Myocyte (in vitro differentiated cells): ENCODE measurements around the gene DISP3. TPM values are rescaled to one million over a fixed set of nuclear protein-coding genes. Genes with fewer than 3 reads are reported as not detected.

ENCODE experiments used
- DNase-seq: peaks from one replicate; pipeline ENCODE4 v3.0.0-alpha.2; 2012; ENCODE audit warnings: low read depth
- total RNA-seq: library from RNA; depleted of rRNA; stranded (reverse); fragments of >200 nt; gene quantifications from 2 replicates; pipeline ENCODE4 v1.2.3, GENCODE V29; 2014

The DISP3 gene
- total RNA-seq, 1 donor from 2014 or later = 0.08 TPM

GRCh38 chr1:11487196-11487751 lies 8.3 kb downstream of the DISP3 start:
- DNase-seq = no peak

DNA sequence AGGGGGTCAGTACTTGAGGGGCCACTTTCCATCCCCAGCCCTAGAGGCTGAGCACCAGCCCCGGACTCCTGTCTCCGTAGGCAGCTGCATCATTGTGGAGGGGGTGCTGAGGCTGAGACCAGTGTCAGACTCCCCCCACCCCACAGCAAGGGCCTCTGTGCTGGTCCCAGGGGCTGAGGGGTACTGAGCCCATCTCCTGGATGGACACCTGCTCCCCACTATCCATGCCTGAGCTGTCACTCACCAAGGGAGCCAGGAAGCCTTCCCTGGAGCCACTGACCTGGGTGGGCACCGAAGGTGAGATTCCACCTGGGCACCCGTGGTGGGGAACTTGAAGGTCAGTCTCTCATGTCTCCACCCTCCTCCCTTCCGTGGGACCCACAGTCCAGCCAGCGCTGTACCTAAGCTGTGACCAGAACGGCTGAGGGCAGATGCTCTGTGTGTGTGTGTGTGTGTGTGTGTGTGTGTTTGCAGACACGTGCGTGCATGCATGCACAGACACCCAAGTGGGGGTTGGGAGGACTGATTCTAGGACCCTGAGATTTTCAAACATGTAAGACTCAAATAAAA lies 9.3 kb downstream of the DISP3 start:
- no peak for DNase-seq

GRCh38 chr1:11488966-11489625 lies 10.1 kb downstream of the DISP3 start:
- DNase-seq = no peak

GRCh38 chr1:11492235-11492634 lies 13.3 kb downstream of the DISP3 start:
- no peak for DNase-seq

GRCh38 chr1:11493972-11494655 lies 15.2 kb downstream of the DISP3 start:
- DNase-seq = no peak

DNA sequence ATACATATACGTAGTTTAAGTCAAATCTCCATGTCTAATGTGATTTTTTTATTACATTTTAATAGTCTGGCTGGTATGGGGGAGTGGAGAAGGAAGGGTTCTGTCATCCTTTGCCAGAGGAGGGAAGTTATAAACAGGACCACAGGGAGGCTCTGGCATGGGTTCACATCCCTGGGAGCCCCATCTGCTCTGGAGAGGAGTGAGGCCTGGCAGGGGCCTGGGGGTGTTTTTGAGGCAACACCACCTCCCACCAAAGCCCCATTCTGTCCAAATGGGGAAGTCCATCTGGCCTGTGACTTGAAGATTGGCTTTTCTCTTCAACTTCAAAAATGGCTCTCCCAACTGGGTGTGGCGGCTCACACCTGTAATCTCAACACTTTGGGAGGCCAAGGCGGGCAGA lies 15.8 kb downstream of the DISP3 start:
- no peak for DNase-seq

DNA sequence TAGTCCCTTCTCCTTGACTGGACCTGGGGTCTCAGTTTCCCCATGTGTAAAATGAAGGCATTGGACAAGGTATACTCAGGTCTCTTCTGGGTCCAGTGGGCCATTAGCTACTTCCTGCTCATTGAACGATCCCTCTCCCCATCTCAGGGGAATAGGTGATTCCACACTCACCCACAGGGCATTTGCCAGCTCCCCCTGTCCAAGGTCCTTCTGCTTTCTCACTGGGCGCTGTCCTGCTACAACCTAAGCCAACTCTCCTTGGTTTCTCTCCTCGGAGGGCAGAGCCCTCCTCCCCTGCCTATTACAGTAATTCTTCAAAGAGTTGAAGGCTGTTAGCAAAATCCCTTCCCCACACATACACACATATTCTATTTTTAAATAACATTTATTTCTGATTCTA lies 16.6 kb downstream of the DISP3 start:
- DNase-seq = no peak

GRCh38 chr1:11496551-11497080 lies 17.7 kb downstream of the DISP3 start:
- DNase-seq = no peak

GRCh38 chr1:11498956-11499594 lies 20.1 kb downstream of the DISP3 start:
- DNase-seq = no peak

GRCh38 chr1:11499601-11500331 lies 20.8 kb downstream of the DISP3 start:
- DNase-seq = no peak

DNA sequence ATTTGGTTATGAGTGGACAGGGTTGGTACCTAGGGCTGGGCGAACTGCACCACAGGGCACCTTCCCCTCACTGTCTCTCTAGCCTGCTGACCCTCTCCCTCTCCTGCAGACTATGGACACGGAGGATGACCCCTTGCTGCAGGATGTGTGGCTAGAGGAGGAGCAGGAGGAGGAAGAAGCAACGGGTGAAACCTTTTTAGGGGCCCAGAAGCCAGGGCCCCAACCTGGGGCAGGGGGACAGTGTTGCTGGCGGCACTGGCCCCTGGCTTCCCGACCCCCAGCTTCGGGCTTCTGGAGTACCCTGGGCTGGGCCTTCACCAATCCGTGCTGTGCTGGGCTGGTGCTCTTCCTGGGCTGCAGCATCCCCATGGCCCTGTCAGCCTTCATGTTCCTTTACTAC lies 21.9 kb downstream of the DISP3 start:
- no peak for DNase-seq

DNA sequence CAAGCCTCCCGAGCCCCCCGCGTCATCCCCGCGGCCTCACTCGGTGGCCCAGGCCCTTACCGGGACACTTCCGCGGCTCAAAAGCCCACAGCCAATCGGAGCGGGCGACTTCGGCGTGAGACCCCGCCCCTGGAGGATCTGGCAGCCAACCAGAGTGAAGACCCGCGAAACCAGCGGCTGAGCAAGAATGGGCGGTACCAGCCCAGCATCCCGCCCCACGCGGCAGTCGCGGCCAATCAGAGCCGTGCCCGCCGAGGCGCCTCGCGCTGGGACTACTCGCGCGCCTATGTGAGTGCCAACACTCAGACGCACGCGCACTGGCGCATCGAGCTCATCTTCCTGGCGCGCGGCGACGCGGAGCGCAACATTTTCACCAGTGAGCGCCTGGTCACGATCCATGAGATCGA lies 22.5 kb downstream of the DISP3 start:
- no peak for DNase-seq

GRCh38 chr1:11501906-11502485 lies 23.0 kb downstream of the DISP3 start:
- DNase-seq = no peak

GRCh38 chr1:11502516-11502915 lies 23.6 kb downstream of the DISP3 start:
- no peak for DNase-seq

DNA sequence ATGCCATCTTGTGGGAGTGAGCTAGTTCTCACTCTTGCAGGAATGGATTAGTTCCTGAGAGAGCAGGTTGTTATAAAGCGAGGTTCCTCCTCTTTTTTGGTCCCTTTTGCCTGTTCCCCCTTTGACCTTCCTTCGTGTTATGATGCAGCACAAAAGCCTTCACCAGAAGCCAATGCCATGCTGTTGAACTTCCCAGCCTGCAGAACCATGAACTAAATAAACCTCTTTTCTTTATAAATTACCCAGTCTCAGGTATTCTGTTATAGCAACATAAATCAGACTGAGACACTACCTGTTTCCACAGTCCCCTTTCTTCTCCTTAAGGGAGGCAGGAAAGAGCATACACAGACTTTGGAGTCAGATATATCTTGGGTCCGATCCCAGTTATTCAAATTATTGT lies 25.6 kb downstream of the DISP3 start:
- DNase-seq = no peak

- DNase-seq = no peak
These were observed 26.9 kb downstream of the DISP3 start for GRCh38 chr1:11505591-11506538.

DNA sequence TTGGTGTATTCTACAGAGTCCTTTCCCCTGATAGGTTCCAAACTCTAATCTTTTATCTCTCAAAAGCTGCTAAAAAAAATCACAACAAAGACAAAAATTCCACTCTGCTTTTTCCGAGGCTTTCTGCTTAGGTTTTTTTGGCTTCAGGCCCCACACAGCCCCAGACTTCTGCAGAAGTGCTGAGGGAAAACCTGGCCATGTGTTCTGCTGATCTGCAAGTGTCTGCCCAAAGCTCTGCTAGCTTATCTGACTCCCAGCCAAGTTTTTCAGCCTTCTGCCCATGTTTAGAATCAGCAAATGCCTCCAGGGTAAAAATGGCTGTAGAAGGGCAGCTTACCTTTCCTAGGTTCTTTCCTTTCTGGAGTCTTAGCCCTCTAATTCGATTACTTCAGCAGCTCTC lies 28.4 kb downstream of the DISP3 start:
- no peak for DNase-seq

DNA sequence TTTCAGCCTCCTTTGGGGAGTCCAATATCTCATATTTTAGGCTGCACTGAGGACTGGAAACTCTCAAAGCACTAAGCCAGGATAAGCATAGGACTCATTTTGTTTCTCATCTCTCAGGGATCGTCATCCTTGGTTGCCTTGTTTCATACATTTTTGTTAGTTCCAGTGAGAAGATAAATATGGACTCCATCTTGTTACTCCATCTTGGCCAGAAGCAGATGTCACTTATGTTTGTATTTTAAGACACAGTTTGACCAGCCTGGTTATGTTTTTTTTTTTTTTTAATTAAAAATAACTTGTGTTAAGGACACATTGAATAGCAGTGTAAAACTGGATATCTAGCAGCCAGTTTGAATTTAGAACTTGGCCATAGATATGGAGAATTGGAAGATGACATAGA lies 34.7 kb downstream of the DISP3 start:
- DNase-seq = no peak

DNA sequence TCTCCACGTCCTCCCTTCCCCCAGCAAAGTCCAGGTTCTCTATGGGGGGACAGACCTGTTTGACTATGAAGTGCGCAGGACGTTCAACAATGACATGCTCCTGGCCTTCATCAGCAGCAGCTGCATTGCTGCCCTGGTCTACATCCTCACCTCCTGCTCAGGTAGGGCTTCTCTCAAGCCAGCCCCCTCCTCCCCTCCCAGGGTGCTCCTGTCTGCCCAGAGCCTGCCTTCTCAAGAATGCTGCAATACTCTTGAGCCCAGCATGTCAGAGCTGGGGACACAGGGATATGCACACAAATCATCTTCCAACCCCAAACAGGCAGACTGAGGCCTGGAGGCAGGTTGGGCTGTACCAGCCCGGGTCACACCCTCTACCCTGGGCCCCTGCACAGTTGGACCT lies 35.4 kb downstream of the DISP3 start:
- DNase-seq = no peak
